IPS DF 19.7 (cell line): ENCODE data around the gene FRY.

Experiments used
- DNase-seq: peaks from one replicate; pipeline ENCODE4 v3.0.0-alpha.2; 2013; ENCODE audit warnings: low read depth, low spot score

The FRY gene

DNA sequence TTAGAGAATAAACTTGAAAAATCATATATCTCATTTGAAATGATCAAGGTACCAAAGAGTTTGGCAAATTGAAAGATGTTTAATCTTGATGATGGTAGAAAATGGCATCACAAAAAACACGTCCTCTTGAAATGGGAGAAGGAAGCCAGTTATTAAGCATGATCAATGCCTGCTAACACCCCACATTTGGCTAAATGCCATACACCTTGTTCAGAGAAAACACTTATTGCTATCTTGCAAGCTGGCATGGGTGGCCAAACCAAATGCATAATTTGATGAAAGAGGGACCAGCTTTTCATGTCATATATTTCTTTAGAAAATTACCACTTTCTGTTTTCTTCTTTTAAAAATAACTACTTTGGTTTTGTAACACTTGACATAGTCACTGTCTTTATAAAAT lies 142.3 kb downstream of the FRY start:
- DNase-seq, result no peak

DNA sequence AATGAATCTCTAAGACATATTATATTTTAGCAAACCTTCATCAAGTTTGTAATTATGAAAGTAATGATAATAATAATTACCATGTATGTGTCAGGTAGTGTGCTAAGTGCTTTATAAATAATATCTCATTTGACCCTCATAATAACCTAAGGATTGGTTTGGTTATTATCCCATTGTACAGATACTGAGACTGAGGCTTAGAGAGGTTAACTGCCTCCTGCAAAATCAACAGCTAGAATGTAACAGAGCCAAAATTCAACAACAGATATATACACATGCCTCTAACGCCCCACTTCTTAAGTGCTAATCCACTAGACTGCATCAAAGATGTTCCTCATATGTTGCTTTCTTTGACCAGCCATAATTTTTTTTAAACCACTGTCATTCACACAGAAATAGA lies 142.8 kb downstream of the FRY start:
- no peak for DNase-seq

DNA sequence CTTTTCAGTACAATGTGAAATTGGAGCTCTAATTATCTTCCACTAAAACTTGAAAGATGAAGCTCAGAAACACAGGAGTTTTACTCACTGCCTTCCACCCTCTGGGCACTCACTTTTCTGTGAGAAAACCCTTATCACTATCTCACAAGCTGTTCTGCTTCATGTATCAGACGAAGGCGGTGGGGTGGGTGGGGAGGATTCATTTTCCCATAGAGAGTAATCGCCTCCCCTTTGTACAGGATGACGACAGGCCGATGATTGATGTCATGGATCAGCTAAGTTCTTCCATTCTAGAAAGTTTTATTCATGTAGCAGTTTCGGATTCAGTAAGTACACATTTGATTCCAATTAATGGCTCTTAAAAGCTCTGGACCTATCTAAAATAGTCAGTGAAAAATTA lies 143.7 kb downstream of the FRY start:
- DNase-seq, result no peak

DNA sequence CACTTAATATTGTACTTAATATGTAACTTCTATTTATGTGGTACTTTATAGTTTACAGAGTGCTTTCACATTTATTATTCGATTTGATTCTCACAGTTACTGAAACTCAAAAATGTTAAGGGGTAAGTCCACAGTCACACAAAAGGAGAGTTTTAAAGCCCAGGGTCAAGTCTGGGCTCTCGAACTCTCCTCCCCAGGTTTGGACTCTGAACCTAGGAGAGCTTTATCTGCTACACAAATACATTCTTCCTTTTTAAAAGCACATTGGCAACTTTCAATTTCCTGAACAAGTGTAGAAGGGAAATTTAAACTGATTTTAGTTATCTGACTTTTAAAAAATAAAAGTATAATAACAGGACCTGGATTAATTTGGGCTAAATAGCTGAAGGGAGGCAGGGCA lies 144.4 kb downstream of the FRY start:
- DNase-seq, result no peak

DNA sequence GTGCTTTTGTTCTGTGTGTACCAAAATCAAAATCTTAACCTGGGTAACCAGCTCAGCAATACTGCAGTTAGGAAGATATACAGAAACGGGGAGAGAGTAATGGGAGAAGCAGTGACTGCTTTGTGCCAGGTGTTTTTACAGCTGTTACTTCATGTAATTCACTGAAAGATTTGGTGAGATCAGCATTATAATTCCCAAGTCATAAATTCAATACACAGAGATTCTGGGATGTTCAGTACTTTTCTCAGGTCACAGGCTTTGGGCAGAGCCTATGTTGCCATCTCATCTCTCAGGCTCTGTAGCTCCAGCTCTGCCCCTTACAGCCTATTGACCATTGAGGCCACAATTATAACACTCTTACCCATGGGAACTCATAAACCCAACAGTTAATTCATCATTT lies 145.1 kb downstream of the FRY start:
- DNase-seq, result no peak

DNA sequence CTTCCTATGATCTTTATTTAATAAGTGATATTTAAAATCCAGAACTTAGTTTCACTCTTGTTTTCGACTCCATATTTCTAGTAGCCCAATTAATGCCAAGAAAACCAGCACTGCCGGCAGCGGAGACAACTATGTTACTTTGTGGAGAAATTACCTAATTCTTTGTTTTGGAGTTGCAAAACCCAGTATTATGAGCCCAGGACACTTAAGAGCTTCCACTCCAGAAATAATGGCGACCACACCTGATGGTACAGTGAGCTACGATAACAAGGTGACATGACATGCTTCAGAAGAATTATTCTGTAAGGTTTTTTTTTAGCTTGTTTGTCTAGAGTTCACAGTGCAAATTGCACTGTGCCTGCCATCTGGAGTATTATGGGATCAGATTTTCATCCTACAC lies 147.2 kb downstream of the FRY start:
- DNase-seq, result no peak

DNA sequence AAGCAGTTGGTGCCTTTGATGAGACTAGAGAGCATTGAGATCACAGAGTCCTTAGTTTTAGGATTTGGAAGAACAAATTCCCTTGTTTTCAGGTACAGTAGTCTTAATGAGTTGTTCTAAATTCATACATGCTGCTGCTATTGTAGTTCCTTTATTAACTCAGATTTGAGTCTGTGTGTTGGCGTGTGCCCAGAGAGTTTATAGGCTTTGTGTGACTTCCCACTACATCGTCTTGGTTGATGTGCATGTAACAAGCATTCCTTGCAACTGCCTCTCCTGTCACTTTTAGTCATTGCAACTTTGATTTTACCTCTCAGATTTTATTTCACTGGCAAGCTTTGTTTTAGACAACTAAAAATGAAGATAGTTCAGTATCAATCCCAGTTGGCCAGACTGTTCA lies 148.1 kb downstream of the FRY start:
- no peak for DNase-seq

DNA sequence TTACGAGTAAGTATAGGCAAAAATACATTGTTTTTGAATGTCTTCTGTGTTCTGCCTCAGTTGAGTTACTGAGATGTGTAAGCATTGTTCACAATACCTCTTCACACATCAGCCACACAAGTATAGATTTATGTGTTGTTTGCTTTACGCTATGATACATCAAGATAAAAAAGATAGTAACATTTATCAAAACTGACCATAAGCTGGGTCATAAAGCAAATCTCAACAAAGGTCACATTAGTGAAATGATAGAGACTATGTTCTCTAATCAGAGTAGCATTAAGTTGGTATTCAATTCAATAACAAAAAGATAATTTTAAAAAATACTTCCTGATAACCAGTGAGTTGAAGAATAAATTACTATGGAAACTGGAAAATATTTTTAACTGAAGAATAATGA lies 156.1 kb downstream of the FRY start:
- no peak for DNase-seq

DNA sequence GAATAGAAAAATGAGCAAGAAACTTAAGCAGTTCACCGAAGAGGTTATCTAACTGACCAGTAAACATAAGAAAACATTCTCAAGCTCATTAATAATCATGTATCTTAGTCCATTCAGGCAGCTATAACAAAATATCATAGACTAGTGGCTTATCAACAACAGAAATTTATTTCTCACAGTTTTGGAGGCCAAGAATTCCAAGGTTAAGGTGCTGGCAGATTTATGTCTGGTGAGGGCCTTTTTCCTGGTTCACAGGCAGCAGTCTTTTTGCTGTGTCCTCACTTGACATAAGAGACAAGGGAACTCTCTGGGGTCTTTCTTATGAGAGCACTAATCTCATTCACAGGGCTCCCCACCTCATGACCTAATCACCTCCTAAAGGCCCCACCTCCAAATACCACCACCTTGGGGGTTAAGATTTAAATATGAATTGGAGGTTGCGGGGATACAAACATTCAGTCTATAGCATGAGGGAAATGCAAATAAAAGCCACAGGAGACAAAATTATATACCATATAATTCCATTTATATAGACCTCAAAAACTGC lies 160.0 kb downstream of the FRY start:
- no peak for DNase-seq

DNA sequence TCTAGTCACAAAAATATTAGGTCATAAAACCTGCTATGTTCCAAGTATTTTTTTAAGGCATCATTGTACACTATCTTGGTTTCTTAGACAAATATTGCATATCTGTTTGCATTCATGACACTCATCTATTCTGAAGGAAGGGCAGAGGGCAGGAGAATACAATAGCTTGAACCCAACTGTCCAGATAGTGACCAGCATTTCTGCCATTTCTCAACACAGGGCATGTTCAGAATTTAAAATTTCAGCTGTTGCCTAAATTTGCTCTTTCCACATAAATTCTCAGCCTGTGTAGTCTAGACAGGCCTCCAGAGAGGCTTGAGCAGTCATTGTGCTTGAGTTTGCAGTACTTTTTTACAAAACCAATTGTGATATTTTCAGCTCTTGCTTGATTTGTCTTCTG lies 164.1 kb downstream of the FRY start:
- no peak for DNase-seq

DNA sequence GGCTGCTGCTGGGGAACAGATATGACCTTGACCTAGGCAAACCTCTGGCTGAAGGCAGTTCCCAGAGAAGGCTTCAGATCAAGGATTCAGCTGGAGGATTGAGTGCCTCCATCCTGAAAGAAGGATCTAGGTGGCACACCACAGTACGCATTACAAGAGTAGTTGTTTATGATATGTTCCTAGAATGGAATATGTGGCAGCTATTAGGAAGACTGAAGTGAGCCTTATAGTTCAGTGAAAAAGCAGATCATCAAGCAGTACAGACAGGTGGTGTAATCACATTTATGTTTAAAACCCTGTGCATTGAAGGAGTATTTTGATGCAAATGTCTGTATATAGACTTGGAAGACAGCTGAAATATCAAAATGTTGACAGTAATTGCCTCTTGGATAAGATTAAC lies 167.6 kb downstream of the FRY start:
- DNase-seq, result no peak

DNA sequence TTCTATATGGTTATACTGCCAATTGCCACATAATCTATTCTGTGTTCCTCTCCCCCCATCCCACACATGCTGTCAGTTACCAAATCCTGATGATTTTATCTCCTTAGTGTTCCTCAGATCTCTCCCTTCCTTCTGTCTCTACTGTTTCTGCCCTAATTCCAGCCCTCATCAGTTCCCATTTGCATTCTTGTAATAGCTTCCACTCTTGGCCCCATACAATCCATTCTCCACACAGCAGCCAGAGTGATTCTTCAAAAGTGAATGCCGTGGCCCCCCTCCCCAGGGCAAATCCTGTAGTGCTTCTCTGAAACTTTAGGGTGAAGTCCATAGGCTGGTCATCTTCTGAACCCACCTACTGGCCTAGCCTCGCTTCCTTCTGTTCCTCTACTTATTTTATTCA lies 169.2 kb downstream of the FRY start:
- DNase-seq, result no peak

DNA sequence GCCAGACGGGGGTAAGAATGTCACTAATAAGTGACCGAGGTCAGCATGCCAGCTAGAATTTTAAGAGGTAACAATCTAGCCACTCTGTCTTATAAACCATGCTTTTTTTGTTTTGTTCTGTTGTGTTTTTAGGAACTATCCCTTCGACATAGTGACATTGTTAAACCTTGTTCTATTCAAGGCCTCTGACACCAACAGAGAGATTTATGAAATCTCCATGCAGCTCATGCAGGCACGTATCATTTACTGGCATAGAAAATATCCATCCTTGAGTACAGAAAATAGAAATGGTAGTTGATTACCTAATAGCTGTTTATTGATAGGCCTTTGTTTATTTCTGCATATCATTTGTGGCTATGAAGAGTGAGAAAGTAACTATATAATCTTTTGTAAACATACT lies 170.2 kb downstream of the FRY start:
- DNase-seq, result no peak

DNA sequence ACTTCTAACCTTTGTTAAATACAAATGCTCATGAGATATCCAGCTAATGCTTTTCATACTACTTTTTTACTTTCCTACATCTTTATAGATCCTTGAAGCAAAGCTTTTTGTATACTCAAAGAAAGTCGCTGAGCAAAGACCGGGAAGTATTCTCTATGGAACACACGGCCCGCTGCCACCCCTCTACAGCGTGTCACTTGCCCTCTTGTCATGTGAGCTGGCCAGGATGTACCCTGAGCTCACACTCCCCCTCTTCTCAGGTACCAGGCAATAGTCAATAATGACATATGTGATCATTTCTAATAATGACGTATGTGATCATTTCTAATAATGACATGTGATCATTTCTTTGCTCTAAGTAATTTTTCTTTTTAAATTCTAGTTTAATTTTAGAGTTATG lies 170.7 kb downstream of the FRY start:
- DNase-seq, result no peak

DNA sequence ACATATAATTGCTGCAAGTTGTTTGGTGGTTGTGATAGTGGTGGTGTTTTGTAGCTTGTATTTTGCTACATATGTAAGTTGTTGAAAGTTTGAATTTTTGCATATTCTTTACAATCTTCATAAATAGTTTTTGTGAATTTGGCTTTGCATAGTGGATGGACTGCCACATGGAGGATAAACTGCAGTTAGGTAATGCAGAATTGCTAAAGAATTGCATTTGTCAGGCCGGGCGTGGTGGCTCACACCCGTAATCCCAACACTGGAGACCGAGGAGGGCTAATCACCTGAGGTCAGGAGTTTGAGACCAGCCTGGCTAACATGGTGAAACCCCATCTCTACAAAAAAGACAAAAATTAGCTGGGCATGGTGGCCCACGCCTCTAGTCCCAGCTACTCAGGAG lies 171.6 kb downstream of the FRY start:
- DNase-seq, result no peak

DNA sequence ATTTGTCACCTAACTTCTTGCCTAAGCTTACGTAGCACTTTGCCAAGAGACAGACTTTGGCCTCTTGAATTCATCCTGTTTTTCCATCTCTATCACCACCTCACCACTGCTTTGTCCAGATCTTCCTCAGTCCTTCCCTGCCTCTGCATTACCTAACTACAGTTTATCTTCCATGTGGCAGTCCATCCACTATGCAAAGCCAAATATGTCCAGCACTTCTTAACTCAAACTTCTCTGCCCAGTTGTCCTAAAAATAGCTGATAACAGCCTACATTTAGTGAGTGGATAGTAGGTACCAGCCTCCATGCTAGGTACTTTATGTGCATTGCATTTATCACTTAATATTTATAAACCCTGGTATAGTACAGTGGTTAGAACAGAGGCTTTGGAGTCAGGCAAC lies 172.2 kb downstream of the FRY start:
- no peak for DNase-seq

DNA sequence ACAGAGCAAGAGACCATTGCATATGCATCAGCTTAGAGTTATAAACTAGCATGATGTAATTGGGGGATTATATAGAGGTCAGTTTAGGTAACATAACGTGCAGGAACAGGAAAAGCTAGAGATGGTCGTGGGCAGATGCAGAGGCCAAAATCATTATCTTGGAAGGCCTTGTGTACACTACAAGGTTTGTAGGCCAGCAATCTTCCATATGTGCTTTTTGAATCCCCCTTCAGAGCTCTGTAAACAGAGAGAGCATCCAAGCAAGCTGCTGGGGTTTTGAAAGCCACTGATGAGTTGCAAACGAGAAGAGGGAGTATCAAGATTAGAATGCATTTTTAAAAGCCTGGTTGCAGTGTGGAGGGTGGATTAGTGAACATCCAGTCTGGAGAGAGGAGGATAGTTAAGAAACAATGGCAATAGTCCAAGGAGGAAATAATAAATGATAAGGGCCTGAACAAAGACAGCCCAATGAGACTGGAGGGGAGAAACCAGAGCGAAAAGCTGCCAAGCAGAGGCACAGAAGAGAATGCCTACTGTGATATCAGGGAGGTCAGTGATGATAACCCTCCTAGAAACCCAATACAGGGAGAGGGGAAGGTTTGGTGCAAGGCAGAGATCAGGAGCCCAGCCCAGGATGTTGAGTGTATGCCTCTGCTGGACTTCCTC lies 174.0 kb downstream of the FRY start:
- DNase-seq, result no peak

DNA sequence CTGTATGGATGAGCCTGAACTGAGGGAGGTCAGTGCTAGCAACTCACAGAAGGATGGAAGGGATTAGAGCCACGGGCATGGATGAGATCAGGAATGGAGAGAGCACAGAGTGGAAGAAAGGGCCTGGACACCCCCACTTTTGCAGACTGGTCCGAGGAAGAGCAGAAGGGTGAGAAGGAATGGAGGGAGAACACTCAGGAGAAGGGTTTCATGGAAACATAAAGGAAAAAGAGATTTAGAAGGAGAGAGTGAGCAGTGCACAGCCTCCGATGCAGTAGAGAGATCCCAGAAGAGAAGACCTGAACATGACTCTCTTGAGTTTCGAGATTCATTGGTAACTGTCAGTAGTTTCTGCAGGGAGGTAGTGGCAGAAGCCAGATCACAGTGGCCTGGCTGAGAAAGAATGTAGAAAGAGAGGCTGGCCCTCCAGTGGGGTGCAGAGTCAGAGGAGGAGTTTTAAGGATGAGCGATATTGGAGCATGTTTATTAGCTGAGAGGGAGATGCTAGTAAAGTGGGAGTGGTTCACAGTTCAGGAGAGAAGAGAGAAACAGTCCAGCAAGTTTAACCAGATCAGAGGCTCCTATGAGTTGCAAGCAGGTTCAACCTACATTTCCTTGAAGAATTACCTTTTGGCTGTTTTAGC lies 174.6 kb downstream of the FRY start:
- DNase-seq, result no peak

DNA sequence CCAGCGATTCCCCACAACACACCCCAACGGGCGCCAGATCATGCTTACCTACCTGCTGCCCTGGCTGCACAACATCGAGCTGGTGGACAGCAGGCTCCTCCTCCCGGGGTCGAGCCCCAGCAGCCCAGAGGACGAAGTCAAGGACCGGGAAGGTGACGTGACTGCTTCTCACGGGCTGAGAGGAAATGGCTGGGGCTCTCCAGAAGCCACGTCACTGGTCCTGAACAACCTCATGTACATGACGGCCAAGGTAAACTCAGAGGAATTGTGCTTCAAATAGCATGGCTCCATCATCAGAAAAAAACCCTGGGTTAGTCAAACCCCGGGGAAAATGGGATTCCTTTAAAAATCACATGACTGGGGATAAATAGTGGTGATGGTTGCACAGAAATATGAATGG lies 177.3 kb downstream of the FRY start:
- no peak for DNase-seq

DNA sequence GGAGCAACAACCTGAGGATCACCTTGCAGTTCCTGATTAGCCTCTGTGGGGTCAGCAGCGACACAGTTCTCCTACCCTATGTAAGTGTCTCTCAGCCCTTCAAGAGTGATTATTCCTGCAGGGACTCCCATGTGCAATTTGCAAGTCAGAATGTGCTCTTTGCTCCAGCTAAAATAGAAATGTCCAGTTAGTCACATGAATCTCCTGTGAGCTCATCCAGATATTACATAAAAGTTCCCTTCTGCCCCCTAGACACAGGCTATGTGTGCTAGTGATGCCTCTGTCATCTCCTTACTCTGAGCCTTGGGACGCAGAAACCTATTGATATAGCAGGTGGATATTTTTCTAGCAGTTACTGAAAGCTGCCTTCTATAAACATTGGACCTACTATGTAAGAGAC lies 178.1 kb downstream of the FRY start:
- DNase-seq, result no peak

DNA sequence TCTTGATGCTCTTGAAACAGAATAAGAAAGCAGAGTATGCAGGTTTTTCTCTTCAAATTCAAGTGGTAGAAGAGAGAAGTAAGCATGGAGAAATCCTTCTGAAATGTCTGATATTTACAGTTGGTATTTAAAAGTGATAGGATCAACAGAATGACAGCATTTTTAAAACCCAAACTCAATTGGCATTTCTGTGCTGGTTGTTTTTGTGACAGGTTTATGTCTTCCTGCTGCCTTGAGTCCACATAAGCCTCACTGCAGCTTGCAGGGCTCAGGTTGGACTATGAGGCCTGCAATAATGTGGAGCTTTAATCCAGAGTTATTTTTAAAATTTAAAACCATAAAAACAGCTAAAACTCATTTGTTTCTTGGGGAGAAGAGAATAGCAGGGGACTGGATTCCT lies 178.5 kb downstream of the FRY start:
- DNase-seq, result no peak

DNA sequence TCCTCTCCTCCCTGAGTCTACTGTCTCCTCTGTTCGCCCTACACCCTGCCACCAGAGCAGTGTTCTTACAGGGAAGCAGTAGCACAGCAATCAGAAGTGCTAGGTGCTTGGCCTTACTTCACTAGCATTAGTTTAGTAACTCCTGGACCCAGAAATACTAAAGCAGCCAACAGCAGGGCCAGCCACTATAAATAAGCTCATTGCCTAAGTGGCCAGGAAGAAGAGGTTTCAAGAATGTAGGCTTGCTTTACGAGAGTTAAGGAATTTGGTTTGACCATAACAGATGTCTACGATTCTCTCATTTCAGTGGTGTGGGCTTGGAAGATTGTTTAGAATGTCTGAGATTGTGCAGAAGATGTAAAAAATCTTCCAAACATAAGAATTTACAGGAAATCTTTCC lies 180.2 kb downstream of the FRY start:
- no peak for DNase-seq

DNA sequence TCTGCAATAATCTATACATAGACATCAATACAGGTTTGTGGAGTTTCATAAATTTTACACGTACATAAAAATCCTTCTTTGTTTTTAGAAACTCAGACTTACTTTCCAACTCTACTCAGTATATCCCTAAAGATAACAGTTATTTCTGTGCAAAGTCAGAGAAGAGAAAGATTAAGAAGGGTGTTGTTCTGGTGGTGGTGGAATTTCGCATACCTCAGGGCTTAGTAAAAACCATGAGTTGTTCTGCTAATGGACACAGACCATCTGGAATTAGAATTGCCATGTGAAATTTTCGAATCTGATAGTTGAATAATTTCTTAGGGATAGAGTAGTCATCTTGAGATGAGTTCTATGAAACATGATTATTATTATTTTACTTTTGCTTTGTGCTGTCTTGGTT lies 180.8 kb downstream of the FRY start:
- no peak for DNase-seq

DNA sequence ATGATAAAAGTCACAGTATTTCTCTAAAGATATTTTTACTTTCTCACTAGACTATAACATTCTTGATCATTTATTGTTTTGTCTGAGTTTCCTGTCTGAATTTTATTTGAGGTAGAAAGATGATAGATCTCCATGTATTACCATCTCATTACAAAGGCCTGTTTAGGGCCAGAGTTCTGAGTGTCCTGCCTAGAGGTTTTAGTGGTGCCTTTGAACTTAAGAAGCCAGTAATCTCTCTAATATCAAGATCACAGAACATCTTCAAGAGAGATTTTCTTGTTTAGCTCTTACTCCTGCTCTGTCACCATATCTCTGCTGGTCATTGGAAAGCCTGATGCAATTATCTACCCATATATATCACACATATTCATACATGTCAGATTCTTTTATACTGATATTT lies 182.1 kb downstream of the FRY start:
- DNase-seq, result no peak
